ACHN (cell line): ENCODE measurements around the gene DOCK8.
"Not testable (repeated sequence)": the region's sequence is repeated elsewhere in the genome, so short reads cannot be mapped to it uniquely, and the experiment has no call there.

Source experiments
- DNase-seq: peaks from one replicate; pipeline ENCODE4 v3.0.0-alpha.2; 2015
- in situ Hi-C: cut with HindIII; loops from 2 replicates; pipeline ENCODE4 v1.10.0; 2017; ENCODE audit warnings: low sequenced_read_pairs, low pct_ligation_motif_present, low pct_unique_long_range_greater_than_20kb

Gene DOCK8

DNA sequence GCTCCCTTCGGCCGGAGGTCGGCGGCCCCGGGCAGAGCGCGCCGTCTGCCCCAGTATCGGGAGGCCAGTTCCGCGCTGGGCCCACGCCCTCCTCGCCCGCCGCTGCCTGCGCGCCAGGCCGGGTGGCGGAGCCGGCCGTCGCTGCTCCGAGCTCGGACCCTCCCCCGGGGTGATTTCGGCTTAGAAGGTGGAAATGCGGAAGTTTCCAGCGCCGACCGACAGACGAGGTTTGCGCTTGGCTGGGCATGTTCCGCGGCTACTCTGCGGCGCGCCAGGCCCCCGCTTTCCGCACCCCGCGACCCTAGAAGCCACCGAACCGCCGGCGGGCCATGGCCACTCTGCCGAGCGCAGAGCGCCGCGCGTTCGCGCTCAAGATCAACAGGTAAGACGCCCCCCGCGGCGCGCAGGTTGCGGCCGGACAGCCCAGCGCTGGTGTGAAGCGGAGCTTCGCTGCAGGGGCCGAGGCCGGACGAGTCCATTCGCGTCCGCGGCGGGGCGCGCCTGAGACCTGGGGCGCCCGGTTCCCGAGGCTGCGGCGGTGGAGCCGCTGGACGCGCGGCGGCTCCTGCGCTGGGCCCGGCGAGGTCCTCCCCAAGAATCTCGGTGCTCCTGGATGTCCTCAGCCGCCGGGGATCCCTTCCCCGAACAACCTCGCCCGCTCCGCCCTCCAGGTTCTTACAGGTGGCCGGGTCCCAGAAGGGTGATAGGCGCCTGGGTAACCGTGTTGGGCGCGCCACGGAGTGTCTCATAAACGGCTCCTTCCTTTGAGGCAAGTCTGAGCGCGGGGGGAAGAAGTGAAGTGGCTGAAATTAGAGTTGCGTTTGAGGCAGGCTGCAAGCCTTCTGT is at the start of gene DOCK8:
DOCK8 (plus strand) TSS at position 218 of the 846 bp plus-strand sequence; CDS start at position 330, 112 bp downstream.
- peak; percentile 51 for DNase-seq
- in situ Hi-C loops: no loop called here

DNA sequence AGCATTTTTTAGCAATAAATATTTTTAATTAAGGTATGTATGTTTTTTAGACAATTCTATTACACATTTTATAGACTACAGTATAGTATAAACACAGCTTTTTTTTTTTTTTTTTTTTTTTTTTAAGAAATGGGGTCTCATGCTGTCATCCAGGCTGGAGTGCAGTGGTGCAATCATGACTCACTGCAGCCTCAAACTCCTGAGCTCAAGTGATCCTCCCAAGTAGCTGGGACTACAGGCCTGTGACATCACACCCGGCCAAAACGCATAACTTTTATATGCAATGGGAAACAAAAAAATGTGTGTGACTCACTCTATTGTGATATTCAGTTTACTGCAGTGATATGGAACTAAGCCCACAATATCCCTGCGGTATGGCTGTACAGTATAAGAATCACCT is 44.9 kb upstream of the DOCK8 start:
- DNase-seq, in situ Hi-C loops: not testable (repeated sequence)

DNA sequence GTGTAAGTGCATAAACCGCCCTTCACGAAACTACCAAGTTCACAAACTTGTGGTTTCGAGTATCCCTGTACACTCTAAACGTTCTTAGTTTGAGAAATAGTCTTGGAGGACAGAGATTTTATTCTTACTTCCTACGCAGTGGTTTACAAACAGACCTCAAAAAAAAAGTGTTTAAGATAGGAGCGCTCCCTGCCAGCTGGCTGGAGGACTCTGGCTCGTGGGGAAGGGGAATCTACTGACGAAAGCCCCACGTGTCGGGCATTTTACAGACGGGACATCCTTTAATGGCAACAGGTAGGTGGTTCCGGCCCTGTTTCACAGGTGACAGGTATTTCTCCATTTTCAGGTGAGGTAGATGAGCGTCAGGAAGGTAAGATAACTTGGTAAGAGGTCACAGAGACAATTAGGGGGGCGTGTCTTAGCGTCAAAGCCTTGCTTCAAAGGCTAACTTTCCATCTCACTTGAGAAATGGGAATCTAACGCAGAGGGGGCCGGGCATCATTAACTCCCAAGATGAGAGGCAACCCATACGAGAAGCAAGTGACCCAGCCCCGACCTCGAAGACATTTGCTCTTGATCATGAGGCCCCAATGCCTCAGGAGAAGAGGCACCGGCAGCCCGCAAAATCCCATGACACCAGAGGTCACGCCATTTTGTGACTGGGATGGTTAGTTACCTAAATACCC is 36.4 kb upstream of the DOCK8 start:
- not testable (repeated sequence) for DNase-seq

DNA sequence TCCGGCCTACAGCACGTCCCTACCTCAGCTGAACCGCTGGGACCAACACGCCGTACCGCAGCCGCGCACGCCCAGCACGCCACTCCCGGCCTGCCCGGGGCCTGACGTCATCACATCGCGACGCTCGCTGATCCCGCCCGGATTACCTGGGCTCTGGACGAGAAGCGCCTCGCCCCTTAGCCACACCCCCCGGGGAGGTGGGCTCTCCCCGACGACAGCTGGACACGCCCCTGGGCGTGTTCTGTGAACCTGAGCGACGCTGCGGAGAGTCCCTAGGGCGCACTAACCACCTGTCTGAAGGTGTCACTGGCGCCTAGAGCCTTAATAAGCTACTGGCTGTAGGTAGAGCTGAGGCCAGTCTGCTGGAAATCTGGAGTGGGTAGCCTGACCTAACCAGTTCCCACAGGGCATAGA is 35.7 kb upstream of the DOCK8 start, which contains the start of gene ZNG1A:
ZNG1A (minus strand) TSS at position 87 of the 414 bp plus-strand sequence. CDS start 87 bp downstream, outside the sequence.
- DNase-seq, in situ Hi-C loops: not testable (repeated sequence)

More for the DNA sequence above, 36.4 kb upstream of the DOCK8 start:
- in situ Hi-C loops: not testable (repeated sequence)

DNA sequence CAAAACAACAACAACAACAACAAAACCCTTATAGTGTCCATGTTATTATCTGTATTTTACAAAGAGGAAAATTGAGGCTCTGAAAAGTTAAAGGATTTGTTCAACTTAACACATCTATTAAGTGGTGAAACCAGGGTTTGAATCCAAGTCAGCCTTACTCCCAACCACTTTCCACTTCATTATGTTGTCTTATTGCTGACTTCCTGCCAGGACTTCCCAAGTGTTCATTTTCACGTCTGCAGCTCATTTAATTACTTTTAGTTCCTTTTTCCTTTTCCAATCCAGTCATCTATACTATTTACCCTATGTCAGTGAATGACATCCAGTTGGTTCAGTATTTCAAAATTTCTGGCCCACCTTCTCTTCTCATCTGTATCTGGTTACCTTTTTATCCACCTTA is 15.1 kb upstream of the DOCK8 start:
- in situ Hi-C loops, DNase-seq: not testable (repeated sequence)

DNA sequence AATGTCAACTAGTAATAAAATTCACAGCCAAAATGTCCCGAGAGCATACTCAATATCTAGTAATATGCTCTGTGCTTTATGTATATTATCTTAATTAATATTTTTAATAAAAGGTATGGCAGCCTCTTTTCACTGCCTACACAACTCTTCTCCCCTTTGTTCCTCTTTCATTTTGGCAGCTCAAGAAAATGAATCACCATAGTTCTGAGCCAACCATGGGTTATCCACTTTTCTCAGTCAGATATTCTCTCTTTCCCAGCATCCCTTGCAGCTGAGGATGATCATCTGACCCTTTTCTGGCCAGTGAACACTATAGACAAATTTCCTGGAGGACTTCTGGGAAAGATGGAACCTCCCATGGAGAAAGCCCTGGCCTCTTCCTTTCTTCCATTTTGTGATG is 8.2 kb upstream of the DOCK8 start:
- in situ Hi-C loops: no loop called here
- no peak for DNase-seq

DNA sequence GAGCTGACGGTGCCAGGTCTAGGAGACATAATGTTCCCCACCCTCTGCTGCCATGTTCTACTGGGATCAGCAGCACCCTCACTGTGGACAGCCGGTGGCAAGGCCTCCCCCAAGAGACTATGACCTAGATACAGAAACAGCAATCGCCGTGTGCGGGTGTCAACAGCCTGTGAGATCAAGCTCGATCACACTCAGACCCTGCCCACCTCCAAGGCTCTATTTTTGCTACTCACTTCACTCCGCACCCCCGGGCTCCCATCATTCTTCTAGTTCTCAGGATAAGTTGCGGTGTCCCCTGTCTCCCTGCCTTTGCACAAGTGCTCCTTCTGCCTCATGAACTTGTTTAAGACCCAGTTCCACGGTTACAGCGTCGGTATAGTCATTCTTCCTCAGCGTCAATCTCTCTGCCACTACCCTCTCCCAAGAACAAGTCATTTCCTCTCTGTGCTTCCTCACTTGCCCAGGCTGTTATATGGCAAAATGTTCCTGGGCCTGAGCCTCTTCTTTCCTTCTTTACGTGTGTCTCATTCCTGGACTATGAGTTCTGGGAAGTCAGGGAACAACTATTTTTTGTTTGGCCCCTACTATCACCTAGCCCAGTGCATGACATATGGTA is 5.4 kb upstream of the DOCK8 start:
- no peak for DNase-seq
- in situ Hi-C loops: no loop called here

DNA sequence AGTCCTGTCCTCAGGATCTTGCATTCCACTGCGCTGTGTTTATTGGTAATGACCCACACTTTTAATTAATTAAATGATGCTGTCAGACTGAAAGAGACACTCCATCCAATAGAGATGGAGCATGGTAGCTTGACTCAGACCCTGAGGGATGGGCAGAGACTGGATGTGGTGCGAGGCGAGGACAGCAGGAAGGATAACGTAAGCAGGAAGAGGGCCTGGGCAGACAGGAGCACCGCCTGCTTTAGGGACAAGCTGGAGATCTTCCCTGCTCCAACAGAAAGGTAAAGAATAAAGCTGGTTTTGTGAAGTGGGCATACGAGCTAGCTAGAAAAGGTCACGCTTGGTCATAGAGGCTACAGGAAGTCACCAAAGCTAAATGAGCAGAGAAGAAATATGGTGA is 3.6 kb upstream of the DOCK8 start:
- no peak for DNase-seq
- in situ Hi-C loops: no loop called here

DNA sequence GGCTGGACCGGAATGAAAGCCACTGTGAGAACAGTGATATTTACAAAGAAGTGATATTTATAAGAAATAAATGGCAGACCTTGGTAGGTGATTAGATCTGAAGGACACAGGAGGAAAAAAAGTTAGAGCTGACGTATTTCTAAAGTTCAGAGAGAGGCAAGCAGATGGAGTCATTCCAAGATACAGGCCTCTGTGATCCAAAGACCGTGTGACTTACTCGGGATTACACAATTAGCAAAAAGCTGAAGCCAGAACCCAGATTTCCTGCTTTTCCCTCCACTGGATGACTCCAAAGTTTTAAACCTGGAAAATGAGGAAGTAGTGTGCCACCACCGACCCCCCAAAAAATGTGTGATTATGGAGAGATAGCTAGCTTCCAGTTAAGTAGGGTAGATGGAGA is 3.1 kb upstream of the DOCK8 start:
- no peak for DNase-seq
- in situ Hi-C loops: no loop called here

DNA sequence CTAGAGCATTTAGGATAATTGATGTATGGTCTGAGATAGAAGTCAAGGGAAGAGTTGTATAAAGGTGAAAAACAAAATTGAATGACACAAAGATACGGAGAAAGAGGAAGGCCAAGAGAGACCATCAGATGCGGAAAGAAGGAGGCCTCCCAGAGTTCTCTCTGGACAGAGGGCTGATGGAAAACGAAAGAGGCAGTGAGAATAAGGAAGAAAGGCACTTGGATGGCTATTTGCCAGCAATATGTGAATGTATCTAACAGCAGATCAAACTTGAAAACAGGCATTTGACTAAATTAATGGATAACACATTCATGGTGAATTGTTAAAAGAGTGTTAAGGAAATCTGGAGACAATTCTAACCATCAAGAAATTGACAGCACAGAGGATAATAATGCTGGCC is 2.4 kb upstream of the DOCK8 start:
- no peak for DNase-seq
- in situ Hi-C loops: no loop called here

DNA sequence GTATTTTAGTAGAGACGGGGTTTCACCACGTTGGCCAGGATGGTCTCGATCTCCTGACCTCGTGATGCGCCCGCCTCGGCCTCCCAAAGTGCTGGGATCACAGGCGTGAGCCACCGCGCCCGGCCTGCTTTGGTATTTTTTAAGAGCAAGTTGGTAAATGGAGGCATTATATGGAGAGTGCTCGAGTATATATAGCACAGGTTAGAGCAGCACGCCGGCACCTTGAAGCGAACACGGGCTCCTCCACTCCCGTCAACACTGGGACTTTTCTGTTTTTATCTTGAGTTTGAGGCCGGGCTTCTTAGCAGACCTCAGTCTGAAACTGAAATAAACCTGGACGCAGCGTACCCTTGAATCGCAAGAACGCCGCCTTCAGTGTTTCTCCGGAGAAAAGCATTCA is 764 bp upstream of the DOCK8 start:
- DNase-seq: not testable (repeated sequence)

DNA sequence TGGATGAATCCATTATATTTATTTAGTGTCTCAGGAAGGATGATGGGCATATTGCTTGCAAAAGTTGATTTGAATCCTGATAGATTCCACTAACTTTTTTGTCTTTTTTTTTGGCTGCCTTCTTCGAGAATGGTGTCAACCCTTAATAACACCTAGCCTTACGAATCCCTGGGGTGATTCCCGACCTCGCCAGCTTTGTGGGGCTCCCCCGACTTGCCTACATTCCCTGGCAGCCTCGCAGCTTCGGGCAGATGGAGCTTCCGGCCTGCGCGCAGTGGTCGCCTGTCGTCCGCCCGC is 366 bp upstream of the DOCK8 start:
- in situ Hi-C loops: no loop called here
- no peak for DNase-seq

More for the DNA sequence above, 764 bp upstream of the DOCK8 start:
- in situ Hi-C loops: not testable (repeated sequence)

DNA sequence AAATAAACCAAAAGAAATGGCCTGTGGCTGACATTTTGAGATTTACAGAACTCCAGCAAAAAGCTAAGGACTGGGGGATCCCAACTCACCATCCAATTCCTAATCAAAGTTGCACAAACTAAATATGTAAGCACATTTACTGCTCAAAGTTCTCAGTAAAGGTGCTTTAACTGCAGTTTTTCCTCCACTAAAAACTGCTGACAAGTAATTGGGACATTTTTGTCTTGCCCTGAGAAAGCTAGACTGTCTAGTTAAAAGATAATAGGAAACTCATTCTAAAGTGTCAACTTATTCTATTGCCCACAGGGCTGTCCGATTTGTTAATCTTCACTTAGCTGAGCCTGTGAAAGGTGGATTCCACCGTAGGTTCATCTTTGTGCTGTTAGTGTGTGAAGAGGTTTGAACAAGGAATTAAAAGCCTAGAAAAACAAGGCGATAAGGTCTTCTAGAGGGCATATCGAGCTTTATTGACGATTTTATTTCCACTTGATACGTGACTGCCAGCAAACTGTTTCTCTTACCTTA is 1.0 kb downstream of the DOCK8 start:
- no peak for DNase-seq
- in situ Hi-C loops: no loop called here

DNA sequence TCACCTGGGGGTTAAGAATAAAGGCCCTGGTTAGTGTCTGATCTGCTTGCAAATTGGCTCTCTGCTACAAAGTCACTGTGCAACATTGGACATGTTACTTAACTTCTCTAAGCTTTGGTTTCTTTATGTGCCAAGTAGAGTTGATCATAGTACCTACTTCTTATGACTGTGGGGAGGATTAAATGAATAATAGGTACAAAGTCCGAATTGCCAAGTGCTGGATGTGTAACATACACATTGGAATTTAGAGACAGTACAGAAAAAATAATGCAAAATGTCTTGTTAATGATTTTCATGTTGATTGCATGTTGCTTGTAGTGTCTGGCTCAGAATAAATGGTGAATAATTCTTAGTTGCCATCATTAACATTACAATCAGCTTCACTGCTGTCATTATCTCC is 2.2 kb downstream of the DOCK8 start:
- in situ Hi-C loops: no loop called here
- DNase-seq: no peak

DNA sequence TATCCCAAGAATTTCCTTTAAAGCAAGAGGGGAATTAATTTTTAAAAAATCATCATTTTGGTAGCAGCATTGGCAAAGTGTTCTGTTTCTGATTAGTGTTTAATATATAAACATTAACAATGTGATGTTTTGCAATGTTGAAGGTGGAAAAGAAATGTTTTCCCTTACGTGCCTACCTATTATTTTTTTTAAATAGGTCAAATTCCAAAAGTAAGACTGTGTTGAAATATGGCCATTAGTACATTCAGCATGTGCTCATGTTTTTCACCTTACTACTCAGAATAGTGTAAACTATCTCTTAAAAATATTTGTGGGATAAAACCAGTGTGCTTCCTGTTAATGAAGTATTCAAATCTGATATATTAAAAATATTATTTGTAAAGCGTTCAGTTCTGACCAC is 3.3 kb downstream of the DOCK8 start:
- DNase-seq: no peak
- in situ Hi-C loops: no loop called here

DNA sequence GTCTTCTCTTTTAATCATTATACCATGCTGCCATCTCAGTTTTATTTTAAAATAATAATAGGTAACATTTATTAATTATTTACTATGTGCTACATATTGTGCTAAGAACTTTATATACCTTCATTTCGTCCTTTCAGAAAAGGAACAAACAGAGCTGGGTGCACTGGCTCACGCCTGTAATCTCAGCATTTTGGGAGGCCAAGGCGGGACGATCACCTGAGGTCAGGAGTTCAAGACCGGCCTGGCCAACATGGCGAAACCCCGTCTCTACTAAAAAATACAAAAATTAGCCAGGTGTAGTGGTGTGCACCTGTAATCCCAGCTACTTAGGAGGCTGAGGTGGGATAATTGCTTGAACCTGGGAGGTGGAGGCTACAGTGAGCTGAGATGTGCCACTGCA is 4.4 kb downstream of the DOCK8 start:
- DNase-seq, in situ Hi-C loops: not testable (repeated sequence)

DNA sequence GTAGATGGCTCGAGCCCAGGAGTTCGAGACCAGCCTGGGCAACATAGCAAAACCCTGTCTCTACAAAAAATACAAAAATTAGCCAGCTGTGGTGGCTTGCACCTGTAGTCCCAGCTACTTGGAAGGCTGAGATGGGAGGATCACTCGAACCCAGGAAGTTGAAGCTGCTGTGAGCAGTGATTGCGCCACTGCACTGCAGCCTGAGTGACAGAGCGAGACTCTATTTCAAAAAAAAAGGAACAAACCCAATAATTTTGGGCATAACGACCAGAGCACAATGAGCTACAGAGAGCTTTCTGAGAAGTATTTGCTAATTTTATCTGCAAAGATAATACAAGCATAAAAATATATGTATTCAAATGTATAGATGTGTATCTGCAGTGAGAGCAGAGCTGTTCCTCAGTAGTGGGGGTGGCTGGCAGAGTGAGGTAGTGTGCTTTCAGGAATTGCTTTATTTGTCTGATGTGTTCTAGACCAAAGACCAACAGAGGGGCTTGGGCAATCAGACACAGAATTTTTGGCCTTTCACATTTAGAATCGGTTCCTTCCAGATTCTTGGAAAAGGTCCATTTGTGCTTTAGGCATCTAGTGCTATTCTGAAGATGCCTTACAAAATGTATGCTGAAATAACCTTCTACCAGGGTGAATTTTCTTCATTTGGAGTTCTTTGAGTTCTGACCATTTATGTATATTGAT is 5.2 kb downstream of the DOCK8 start:
- in situ Hi-C loops: no loop called here
- no peak for DNase-seq

DNA sequence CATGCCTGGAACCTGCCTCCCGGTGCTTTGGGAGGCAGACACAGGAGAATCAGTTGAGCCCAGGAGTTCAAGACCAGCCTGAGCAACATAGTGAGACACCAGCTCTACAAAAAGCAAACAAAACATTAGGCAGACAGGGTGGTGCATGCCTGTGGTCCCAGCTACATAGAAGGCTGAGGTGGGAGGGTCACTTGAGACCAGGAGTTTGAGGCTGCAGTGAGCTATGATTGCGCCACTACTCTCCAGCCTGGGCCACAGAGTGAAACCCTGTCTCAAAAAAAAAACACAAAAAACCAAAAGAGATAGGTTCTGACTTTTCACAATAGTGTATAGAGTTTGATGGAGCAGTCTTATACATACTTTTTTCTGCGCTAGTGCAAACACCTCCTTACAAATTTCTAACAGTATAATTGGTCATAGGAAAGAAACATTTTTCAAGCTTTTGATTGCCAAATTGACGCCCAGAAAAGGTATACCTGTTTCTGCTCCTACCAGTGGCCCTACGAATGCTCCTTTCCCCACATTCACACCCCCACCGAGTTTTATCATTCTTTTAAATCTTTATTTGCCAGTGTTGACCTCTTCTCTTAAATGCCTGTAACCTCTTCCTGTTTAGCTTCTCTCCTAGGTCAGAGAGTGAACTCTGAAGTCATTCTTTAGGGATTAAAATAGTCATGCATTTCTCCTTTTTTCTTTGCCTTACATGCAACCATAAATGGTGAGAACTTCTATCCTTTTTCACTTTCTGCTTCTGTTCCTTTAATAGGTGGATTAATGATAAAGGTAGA is 7.5 kb downstream of the DOCK8 start:
- in situ Hi-C loops: no loop called here
- no peak for DNase-seq
